GM12878 (cell line): ENCODE measurements around the gene CRYGN. TPM values are rescaled to one million over a fixed set of nuclear protein-coding genes. Genes with fewer than 3 reads are reported as not detected.

Experiments
- ATAC-seq: fragments of 200-7000 bp; cut with Tn5 transposase; 3 replicates; pipeline ENCODE4 v1.9.1; 2020; ENCODE audit warnings: mild to moderate bottlenecking, moderate library complexity
- BruUV-seq: library from RNA; stranded (reverse); fragments of 400-500 nt; replicated peaks from 2 replicates; lab custom pipeline; 2021; lab: Mats Ljungman, UMichigan
- CTCF ChIA-PET: fragments of 300-600 bp; sonication (Branson Sonifier 250); formaldehyde crosslinking; extraction: SDS; loops from one replicate; lab custom pipeline; 2021; ENCODE audit warnings: inconsistent platforms; lab: Yijun Ruan, JAX
- POLR2A ChIA-PET: fragments of 350-600 bp; formaldehyde crosslinking; extraction: SDS; loops from one replicate; lab custom pipeline; 2021; ENCODE audit warnings: inconsistent platforms; lab: Charles Lee
- RAD21 ChIA-PET: fragments of 300-600 bp; sonication (Branson Sonifier 250); formaldehyde crosslinking; loops from one replicate; lab custom pipeline; 2023; ENCODE audit warnings: antibody characterized with exemption; ENCODE audit not compliant: unreplicated experiment; lab: Charles Lee
- SMC1A ChIA-PET: fragments of 300-600 bp; sonication (Branson Sonifier 250); formaldehyde crosslinking; loops from one replicate; lab custom pipeline; 2023; ENCODE audit not compliant: unreplicated experiment, uncharacterized antibody; lab: Charles Lee
- DNase-seq: peaks from one replicate; pipeline ENCODE4 v3.0.0-alpha.2; 2011; ENCODE audit warnings: low read depth, low spot score
- FAIRE-seq: peaks from 3 replicates; lab custom pipeline; 2011; peaks lifted over from hg19 to GRCh38; lab: Jason Lieb, UNC
- H2AFZ ChIP-seq: 2 replicates; pipeline ENCODE4 v1.6.0; 2011; ENCODE audit warnings: low read depth, low read length, control low read depth; ENCODE audit not compliant: control insufficient read depth
- H3K27ac ChIP-seq: 2 replicates; pipeline ENCODE4 v1.5.1; 2011; ENCODE audit warnings: control low read depth; ENCODE audit not compliant: control insufficient read depth, insufficient read depth
- H3K27me3 ChIP-seq, 2 experiments: replicated peaks in 1 of 2; 2 replicates each; pipeline versions ENCODE4 v1.6.0 to v1.6.1; 2011; ENCODE audit warnings: low read length in 1 of 2; ENCODE audit not compliant: control insufficient read depth in 2 of 2, insufficient read depth in 2 of 2
- H3K36me3 ChIP-seq, 2 experiments: 2 replicates each; pipeline ENCODE4 v1.5.1; 2011; ENCODE audit warnings: low read length in 1 of 2; ENCODE audit not compliant: control insufficient read depth in 2 of 2, insufficient read depth in 2 of 2
- H3K4me1 ChIP-seq: 2 replicates; pipeline ENCODE4 v1.6.1; 2011; ENCODE audit warnings: mild to moderate bottlenecking, low read length, moderate library complexity, mixed read lengths; ENCODE audit not compliant: control insufficient read depth, insufficient read depth
- H3K4me2 ChIP-seq: 2 replicates; pipeline ENCODE4 v1.6.0; 2011; ENCODE audit warnings: control low read depth; ENCODE audit not compliant: control insufficient read depth, insufficient read depth
- H3K4me3 ChIP-seq: fragments of 200-600 bp; sonication (generic); 2 replicates; pipeline ENCODE4 v1.5.1; 2016
- H3K79me2 ChIP-seq: 2 replicates; pipeline ENCODE4 v1.6.0; 2011; ENCODE audit warnings: low read length; ENCODE audit not compliant: control insufficient read depth, insufficient read depth
- H3K9ac ChIP-seq: 2 replicates; pipeline ENCODE4 v1.8.0; 2011; ENCODE audit warnings: low read length, control low read depth, mixed read lengths; ENCODE audit not compliant: control insufficient read depth, insufficient read depth
- H3K9me3 ChIP-seq: replicated peaks from 3 replicates; pipeline ENCODE4 v1.5.1; 2011; ENCODE audit warnings: mild to moderate bottlenecking, low read length; ENCODE audit not compliant: control insufficient read depth, insufficient read depth
- H4K20me1 ChIP-seq: 2 replicates; pipeline ENCODE4 v1.6.0; 2011; ENCODE audit not compliant: control insufficient read depth, insufficient read depth
- E2F8 ChIP-seq: fragments of 450-650 bp; IDR thresholded peaks from 2 replicates; pipeline ENCODE4 v1.6.1; 2018; ENCODE audit warnings: mild to moderate bottlenecking, low read depth, moderate library complexity; ENCODE audit not compliant: partially characterized antibody
- NFYB ChIP-seq: IDR thresholded peaks from 2 replicates; pipeline ENCODE4 v1.6.1; 2011; ENCODE audit warnings: low read depth, mild to moderate bottlenecking, low read length, improper control_type of control experiment, moderate library complexity; ENCODE audit not compliant: insufficient read depth
- YY1 ChIP-seq: IDR thresholded peaks from 2 replicates; pipeline ENCODE4 v1.6.1; 2011; ENCODE audit warnings: low read depth, mild to moderate bottlenecking, low read length
- ZNF592 ChIP-seq: fragments of 450-650 bp; IDR thresholded peaks from 2 replicates; pipeline ENCODE4 v1.6.1; 2017; ENCODE audit warnings: mild to moderate bottlenecking, moderate library complexity
- WGBS: methylation state at CpG from one replicate; pipeline ENCODE4 v1.1.6; 2016; ENCODE audit warnings: low lambda C conversion rate; ENCODE audit not compliant: insufficient replicate concordance, insufficient coverage; ENCODE audit errors: missing lambda C conversion rate; 5-methylcytosine and 5-hydroxymethylcytosine counted together
- in situ Hi-C: fragments of 300-500 bp; cut with MboI; formaldehyde crosslinking; loops from 9 replicates; pipeline ENCODE4 v1.14.3; 2018; ENCODE audit warnings: mixed read lengths
- intact Hi-C: fragments of 100-400 bp; cut with micrococcal nuclease; formaldehyde crosslinking; loops from one replicate; pipeline ENCODE4 v1.14.2; 2022; ENCODE audit not compliant: unreplicated experiment
- polyA plus RNA-seq, 11 experiments: library from polyadenylated mRNA; depleted of rRNA in 4 of 11; unstranded in 6 of 11; stranded (reverse) in 5 of 11; fragments of >200 nt; fragmentation: Nextera tagmentation in 4 of 11; fragmentation: Illumina TruSeq in 1 of 11; extraction: Ambion mirVana in 4 of 11; extraction: Trizol in 1 of 11; gene quantifications; 1 replicate in 1 of 11; 2 replicates in 10 of 11; pipeline versions ENCODE4 v1.2.1 to v1.2.3, GENCODE V29; 2011 to 2016; ENCODE audit warnings: inconsistent platforms in 2 of 11, missing spikeins in 2 of 11, low read depth in 1 of 11
- total RNA-seq, 4 experiments: library from RNA; depleted of rRNA in 3 of 4; stranded (reverse); fragments of >200 nt in 3 of 4; fragmentation: Illumina TruSeq in 1 of 4; extraction: Trizol in 1 of 4; gene quantifications; 2 replicates each; pipeline versions ENCODE4 v1.2.1 to v1.2.3, GENCODE V29; 2013 to 2021
- TF ChIP-seq, protein P1 (sequence below): fragments of 450-650 bp; IDR thresholded peaks from 2 replicates; pipeline ENCODE4 v1.6.1; 2016; ENCODE audit warnings: mild to moderate bottlenecking
- TF ChIP-seq, protein P2 (sequence below): fragments of 450-650 bp; IDR thresholded peaks from 2 replicates; pipeline ENCODE4 v1.6.1; 2017; ENCODE audit warnings: borderline replicate concordance
- TF ChIP-seq, protein P3 (sequence below): fragments of 450-650 bp; IDR thresholded peaks from 2 replicates; pipeline ENCODE4 v1.6.1; 2017; ENCODE audit warnings: mild to moderate bottlenecking, low read depth, inconsistent platforms; ENCODE audit not compliant: poor library complexity, severe bottlenecking

The CRYGN gene
- total and polyA plus RNA-seq, 10 of the 15 experiments (the other 5 are each of a cell fraction or from before 2014, with no cell fraction given): not detected

DNA sequence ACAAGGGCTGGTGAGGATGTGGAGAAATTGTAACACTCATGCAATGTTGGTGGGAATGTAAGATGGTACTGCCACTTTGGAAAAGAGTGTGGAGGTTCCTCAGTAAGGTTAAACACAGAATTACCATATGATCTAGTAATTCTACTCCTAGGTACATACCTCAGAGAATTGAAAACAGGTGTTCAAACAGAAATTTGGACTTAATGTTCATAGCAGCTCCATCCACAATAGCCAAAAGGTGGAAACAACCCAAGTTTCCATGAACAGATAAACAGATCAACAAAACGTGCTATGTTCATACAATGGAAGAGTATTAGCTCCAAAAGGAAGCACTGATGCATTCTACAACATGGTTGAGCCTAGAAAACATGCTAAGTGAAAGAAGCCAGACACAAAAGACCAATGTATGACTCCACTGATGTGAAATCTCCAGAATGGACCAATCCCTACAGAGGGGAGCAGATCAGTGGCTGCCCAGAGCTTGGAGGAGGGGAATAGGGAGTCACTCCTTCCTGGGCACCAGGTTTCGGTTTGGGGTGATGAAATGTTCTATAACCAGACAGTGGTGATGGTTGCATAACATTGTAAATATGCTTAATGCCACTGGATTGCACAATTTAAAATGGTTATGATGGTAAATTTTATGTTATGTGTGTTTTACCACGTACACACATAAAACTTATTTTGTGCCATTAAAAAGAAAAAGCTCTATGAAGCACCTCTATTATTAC, 24.4 kb downstream of the CRYGN start:
- ChIA-PET POLR2A (no interaction called here), SMC1A (no interaction called here), CTCF (interaction anchor here (1.1 to 1.3 kb wide), 2 partner anchors 29 to 33 kb away, joined by 3 to 4 read pairs; no protein-coding TSS in a partner anchor), RAD21 (no interaction called here)
- Histone ChIP-seq H3K9ac (no peak overlapping the region), H3K9me3 (peaks cover 4% of the 10 kb centered on the region; the same call in 2 of the 3 replicates), H2AFZ (no peak overlapping the region), H3K27ac (no peak overlapping the region), H3K4me2 (no peak overlapping the region), H3K27me3 (peaks cover 4 to 10% of the 10 kb centered on the region in 2 experiments), H3K4me1 (no peaks in the 10 kb centered on the region), H3K79me2 (no peaks in the 10 kb centered on the region), H4K20me1 (no peaks in the 10 kb centered on the region), H3K4me3 (no peak overlapping the region), H3K36me3 (no peaks in the 10 kb centered on the region)
- in situ Hi-C loops: no loop called here
- intact Hi-C loops: no loop called here
- WGBS: 15% methylated on average over 3 of the region's 3 CpGs
- no peak for ATAC-seq
- no peak for FAIRE-seq
- BruUV-seq: no TSS peak
- DNase-seq: no peak
- TF ChIP-seq, protein P1, sequence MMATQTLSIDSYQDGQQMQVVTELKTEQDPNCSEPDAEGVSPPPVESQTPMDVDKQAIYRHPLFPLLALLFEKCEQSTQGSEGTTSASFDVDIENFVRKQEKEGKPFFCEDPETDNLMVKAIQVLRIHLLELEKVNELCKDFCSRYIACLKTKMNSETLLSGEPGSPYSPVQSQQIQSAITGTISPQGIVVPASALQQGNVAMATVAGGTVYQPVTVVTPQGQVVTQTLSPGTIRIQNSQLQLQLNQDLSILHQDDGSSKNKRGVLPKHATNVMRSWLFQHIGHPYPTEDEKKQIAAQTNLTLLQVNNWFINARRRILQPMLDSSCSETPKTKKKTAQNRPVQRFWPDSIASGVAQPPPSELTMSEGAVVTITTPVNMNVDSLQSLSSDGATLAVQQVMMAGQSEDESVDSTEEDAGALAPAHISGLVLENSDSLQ: no peak
- TF ChIP-seq E2F8 (no peak), NFYB (no peak), YY1 (no peak), ZNF592 (no peak)
- TF ChIP-seq, protein P2, sequence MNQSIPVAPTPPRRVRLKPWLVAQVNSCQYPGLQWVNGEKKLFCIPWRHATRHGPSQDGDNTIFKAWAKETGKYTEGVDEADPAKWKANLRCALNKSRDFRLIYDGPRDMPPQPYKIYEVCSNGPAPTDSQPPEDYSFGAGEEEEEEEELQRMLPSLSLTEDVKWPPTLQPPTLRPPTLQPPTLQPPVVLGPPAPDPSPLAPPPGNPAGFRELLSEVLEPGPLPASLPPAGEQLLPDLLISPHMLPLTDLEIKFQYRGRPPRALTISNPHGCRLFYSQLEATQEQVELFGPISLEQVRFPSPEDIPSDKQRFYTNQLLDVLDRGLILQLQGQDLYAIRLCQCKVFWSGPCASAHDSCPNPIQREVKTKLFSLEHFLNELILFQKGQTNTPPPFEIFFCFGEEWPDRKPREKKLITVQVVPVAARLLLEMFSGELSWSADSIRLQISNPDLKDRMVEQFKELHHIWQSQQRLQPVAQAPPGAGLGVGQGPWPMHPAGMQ: no peak
- TF ChIP-seq, protein P3, sequence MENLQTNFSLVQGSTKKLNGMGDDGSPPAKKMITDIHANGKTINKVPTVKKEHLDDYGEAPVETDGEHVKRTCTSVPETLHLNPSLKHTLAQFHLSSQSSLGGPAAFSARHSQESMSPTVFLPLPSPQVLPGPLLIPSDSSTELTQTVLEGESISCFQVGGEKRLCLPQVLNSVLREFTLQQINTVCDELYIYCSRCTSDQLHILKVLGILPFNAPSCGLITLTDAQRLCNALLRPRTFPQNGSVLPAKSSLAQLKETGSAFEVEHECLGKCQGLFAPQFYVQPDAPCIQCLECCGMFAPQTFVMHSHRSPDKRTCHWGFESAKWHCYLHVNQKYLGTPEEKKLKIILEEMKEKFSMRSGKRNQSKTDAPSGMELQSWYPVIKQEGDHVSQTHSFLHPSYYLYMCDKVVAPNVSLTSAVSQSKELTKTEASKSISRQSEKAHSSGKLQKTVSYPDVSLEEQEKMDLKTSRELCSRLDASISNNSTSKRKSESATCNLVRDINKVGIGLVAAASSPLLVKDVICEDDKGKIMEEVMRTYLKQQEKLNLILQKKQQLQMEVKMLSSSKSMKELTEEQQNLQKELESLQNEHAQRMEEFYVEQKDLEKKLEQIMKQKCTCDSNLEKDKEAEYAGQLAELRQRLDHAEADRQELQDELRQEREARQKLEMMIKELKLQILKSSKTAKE: no peak
